GM23248 (cell line): Measurements from ENCODE around the gene CASTOR1. TPM values are rescaled to one million over a fixed set of nuclear protein-coding genes. Genes with fewer than 3 reads are reported as not detected.

Source experiments
- DNase-seq: peaks from one replicate; pipeline ENCODE4 v3.0.0-alpha.2; 2015
- H2AFZ ChIP-seq: fragments of 200-600 bp; sonication (generic); 2 replicates; pipeline ENCODE4 v1.6.1; 2016; ENCODE audit warnings: antibody characterized with exemption
- H3F3A ChIP-seq: fragments of 200-600 bp; sonication (generic); 2 replicates; pipeline ENCODE4 v1.6.1; 2016; ENCODE audit warnings: mild to moderate bottlenecking, antibody characterized with exemption, mixed run types; ENCODE audit not compliant: insufficient read depth
- H3K27ac ChIP-seq: fragments of 200-600 bp; sonication (generic); 2 replicates; pipeline ENCODE4 v1.5.1; 2016; ENCODE audit warnings: mild to moderate bottlenecking
- H3K27me3 ChIP-seq: fragments of 200-600 bp; sonication (generic); replicated peaks from 2 replicates; pipeline ENCODE4 v1.6.1; 2016; ENCODE audit warnings: mild to moderate bottlenecking; ENCODE audit not compliant: insufficient read depth
- H3K36me3 ChIP-seq: fragments of 200-600 bp; sonication (generic); 2 replicates; pipeline ENCODE4 v1.6.1; 2016; ENCODE audit warnings: low read depth, mild to moderate bottlenecking
- H3K4me1 ChIP-seq: fragments of 200-600 bp; sonication (generic); 2 replicates; pipeline ENCODE4 v1.6.1; 2016; ENCODE audit warnings: mild to moderate bottlenecking; ENCODE audit not compliant: insufficient read depth
- H3K4me2 ChIP-seq: fragments of 200-600 bp; sonication (generic); one replicate; pipeline ENCODE4 v1.6.1; 2016; ENCODE audit warnings: mild to moderate bottlenecking; ENCODE audit not compliant: unreplicated experiment
- H3K4me3 ChIP-seq: fragments of 200-600 bp; sonication (generic); 2 replicates; pipeline ENCODE4 v1.5.1; 2016; ENCODE audit warnings: mild to moderate bottlenecking
- H3K79me2 ChIP-seq: fragments of 200-600 bp; sonication (generic); 2 replicates; pipeline ENCODE4 v1.6.1; 2016; ENCODE audit warnings: mild to moderate bottlenecking; ENCODE audit not compliant: insufficient read depth
- H3K9ac ChIP-seq: fragments of 200-600 bp; sonication (generic); 2 replicates; pipeline ENCODE4 v1.6.1; 2016; ENCODE audit warnings: mild to moderate bottlenecking
- H3K9me2 ChIP-seq: fragments of 200-600 bp; sonication (generic); 2 replicates; pipeline ENCODE4 v1.6.1; 2016; ENCODE audit warnings: mixed run types, mild to moderate bottlenecking, moderate library complexity; ENCODE audit not compliant: insufficient read depth
- H3K9me3 ChIP-seq: fragments of 200-600 bp; sonication (generic); one replicate; pipeline ENCODE4 v1.6.1; 2017; ENCODE audit warnings: low read depth
- H4K20me1 ChIP-seq: fragments of 200-600 bp; sonication (generic); 2 replicates; pipeline ENCODE4 v1.6.0; 2016; ENCODE audit not compliant: insufficient read depth
- EZH2 ChIP-seq: fragments of 200-600 bp; sonication (generic); IDR thresholded peaks from 2 replicates; pipeline ENCODE4 v1.6.1; 2018; ENCODE audit warnings: antibody characterized with exemption, mild to moderate bottlenecking; ENCODE audit not compliant: insufficient read depth, poor library complexity, severe bottlenecking
- EZH2phosphoT487 ChIP-seq: fragments of 200-600 bp; sonication (generic); IDR thresholded peaks from 2 replicates; pipeline ENCODE4 v1.6.1; 2018; ENCODE audit warnings: antibody characterized with exemption, moderate library complexity, mild to moderate bottlenecking, low read depth; ENCODE audit not compliant: insufficient read depth
- WGBS, 2 experiments: methylation state at CpG; one replicate each; pipeline ENCODE4 v1.1.6; 2015 to 2017; ENCODE audit warnings: low lambda C conversion rate in 2 of 2, low coverage in 1 of 2; ENCODE audit errors: missing lambda C conversion rate in 2 of 2; 5-methylcytosine and 5-hydroxymethylcytosine counted together
- in situ Hi-C: fragments of 300-500 bp; cut with MboI; formaldehyde crosslinking; loops from 2 replicates; pipeline ENCODE4 v1.15.0; 2020
- polyA plus RNA-seq: library from polyadenylated mRNA; unstranded; fragments of >200 nt; fragmentation: Nextera tagmentation; extraction: Ambion mirVana; gene quantifications from 2 replicates; pipeline ENCODE4 v1.2.1, GENCODE V29; 2016
- total RNA-seq: library from RNA; depleted of rRNA; stranded (reverse); fragments of >200 nt; shearing (Covaris generic); gene quantifications from 2 replicates; pipeline ENCODE4 v1.2.3, GENCODE V29; 2014

CASTOR1 gene
- total and polyA plus RNA-seq, 2 experiments from 2014 or later, result 8.7 to 13.4 TPM

- Histone ChIP-seq H3K4me2 (no peak overlapping the region), H3K36me3 (no peaks in the 10 kb centered on the region), H3K79me2 (peaks cover 79% of the 10 kb centered on the region), H3K4me3 (no peak overlapping the region), H3K27ac (no peak overlapping the region), H3K27me3 (no peaks in the 10 kb centered on the region), H4K20me1 (peaks cover 10% of the 10 kb centered on the region), H2AFZ (no peak overlapping the region), H3F3A (peaks cover 39% of the 10 kb centered on the region), H3K9ac (no peak overlapping the region), H3K4me1 (peaks cover 41% of the 10 kb centered on the region), H3K9me3 (no peaks in the 10 kb centered on the region), H3K9me2 (no peaks in the 10 kb centered on the region)
- WGBS, 2 experiments, result 76 to 84% methylated on average over 5 to 8 of the region's 8 CpGs
- in situ Hi-C loops, result no loop called here
- no peak for DNase-seq
- TF ChIP-seq EZH2phosphoT487 (no peak), EZH2 (no peak)
These were observed 24.4 kb upstream of the CASTOR1 start for GRCh38 chr22:30313527-30314363.

GRCh38 chr22:30312053-30312452 lies 22.7 kb upstream of the CASTOR1 start:
- DNase-seq, result peak; percentile 91
- Histone ChIP-seq H3K27me3 (no peaks in the 10 kb centered on the region), H3K9ac (peak overlapping the region; percentile 54), H3K9me3 (no peaks in the 10 kb centered on the region), H3K36me3 (no peaks in the 10 kb centered on the region), H3K4me3 (no peak overlapping the region), H3K9me2 (no peaks in the 10 kb centered on the region), H3K27ac (peak overlapping the region; percentile 78), H3K4me2 (peak overlapping the region; percentile 31), H3K79me2 (peaks cover 79% of the 10 kb centered on the region), H2AFZ (no peak overlapping the region), H3K4me1 (peaks cover 44% of the 10 kb centered on the region), H3F3A (peaks cover 39% of the 10 kb centered on the region), H4K20me1 (peaks cover 10% of the 10 kb centered on the region)
- TF ChIP-seq EZH2 (no peak), EZH2phosphoT487 (no peak)
- in situ Hi-C loops, result no loop called here
- WGBS, 2 experiments, result 32 to 36% methylated on average over 6 of the region's 6 CpGs

GRCh38 chr22:30310881-30311771 lies 21.8 kb upstream of the CASTOR1 start:
- Histone ChIP-seq H4K20me1 (peaks cover 10% of the 10 kb centered on the region), H3K79me2 (peaks cover 79% of the 10 kb centered on the region), H3K36me3 (no peaks in the 10 kb centered on the region), H3K27me3 (no peaks in the 10 kb centered on the region), H3K9ac (peak overlapping the region; percentile 54), H3K9me3 (no peaks in the 10 kb centered on the region), H3F3A (peaks cover 42% of the 10 kb centered on the region), H3K9me2 (no peaks in the 10 kb centered on the region), H3K4me2 (peak overlapping the region; percentile 31), H3K4me1 (peaks cover 42% of the 10 kb centered on the region), H3K27ac (peak overlapping the region; percentile 78), H3K4me3 (no peak overlapping the region), H2AFZ (no peak overlapping the region)
- 39 to 45% methylated on average over 8 of the region's 8 CpGs for WGBS, 2 experiments
- TF ChIP-seq EZH2 (no peak), EZH2phosphoT487 (no peak)
- in situ Hi-C loops, result no loop called here
- DNase-seq, result peak; percentile 84

- Histone ChIP-seq H2AFZ (no peak overlapping the region), H3K4me2 (peak overlapping the region; percentile 43), H3K4me3 (no peak overlapping the region), H3F3A (peaks cover 42% of the 10 kb centered on the region), H3K27me3 (no peaks in the 10 kb centered on the region), H3K9me3 (no peaks in the 10 kb centered on the region), H3K4me1 (peaks cover 51% of the 10 kb centered on the region), H3K9ac (peak overlapping the region; percentile 54), H3K79me2 (peaks cover 79% of the 10 kb centered on the region), H4K20me1 (peaks cover 10% of the 10 kb centered on the region), H3K36me3 (no peaks in the 10 kb centered on the region), H3K27ac (peak overlapping the region; percentile 78), H3K9me2 (no peaks in the 10 kb centered on the region)
- DNase-seq, result peak; percentile 87
- in situ Hi-C loops, result no loop called here
- TF ChIP-seq EZH2phosphoT487 (no peak), EZH2 (no peak)
- 41 to 42% methylated on average over 7 of the region's 7 CpGs for WGBS, 2 experiments
These were observed 20.8 kb upstream of the CASTOR1 start for GRCh38 chr22:30309951-30310741.
